Activated naive CD4-positive, alpha-beta T cell treated with anti-CD3 and anti-CD28 coated beads, Interleukin-2, amount 50 U/mL, for 24 hours (primary cell): ENCODE results near the gene MORC1.

Experiments used
- H3K27ac Mint-ChIP-seq: one replicate; pipeline ENCODE4 v1.8.0; 2021; ENCODE audit warnings: mild to moderate bottlenecking, mixed read lengths
- H3K27me3 Mint-ChIP-seq: one replicate; pipeline ENCODE4 v1.8.0; 2021; ENCODE audit warnings: mixed read lengths
- H3K36me3 Mint-ChIP-seq: one replicate; pipeline ENCODE4 v1.8.0; 2021; ENCODE audit warnings: mixed read lengths
- H3K4me1 Mint-ChIP-seq: one replicate; pipeline ENCODE4 v1.8.0; 2021; ENCODE audit warnings: mixed read lengths
- H3K4me3 Mint-ChIP-seq: one replicate; pipeline ENCODE4 v1.8.0; 2021; ENCODE audit warnings: mild to moderate bottlenecking, mixed read lengths
- H3K9me3 Mint-ChIP-seq: one replicate; pipeline ENCODE4 v1.8.0; 2021; ENCODE audit warnings: mixed read lengths

MORC1 gene

GRCh38 chr3:108947855-108948254 is 170.1 kb downstream of the MORC1 start:
- H3K36me3 Mint-ChIP-seq, result no peaks in the 10 kb centered on the region
- H3K27me3 Mint-ChIP-seq, result peaks cover 2% of the 10 kb centered on the region
- H3K4me1 Mint-ChIP-seq, result no peaks in the 10 kb centered on the region
- no peaks in the 10 kb centered on the region for H3K9me3 Mint-ChIP-seq
- H3K27ac Mint-ChIP-seq, result no peak overlapping the region
- H3K4me3 Mint-ChIP-seq, result no peak overlapping the region

GRCh38 chr3:108946292-108947285 is 171.3 kb downstream of the MORC1 start:
- Mint-ChIP-seq H3K4me3 (no peak overlapping the region), H3K27me3 (peaks cover 2% of the 10 kb centered on the region), H3K9me3 (no peaks in the 10 kb centered on the region), H3K27ac (no peak overlapping the region), H3K36me3 (no peaks in the 10 kb centered on the region), H3K4me1 (no peaks in the 10 kb centered on the region)

- no peak overlapping the region for H3K27ac Mint-ChIP-seq
- no peaks in the 10 kb centered on the region for H3K36me3 Mint-ChIP-seq
- H3K4me3 Mint-ChIP-seq, result no peak overlapping the region
- no peaks in the 10 kb centered on the region for H3K27me3 Mint-ChIP-seq
- H3K9me3 Mint-ChIP-seq, result no peaks in the 10 kb centered on the region
- H3K4me1 Mint-ChIP-seq, result no peaks in the 10 kb centered on the region
Observed at GRCh38 chr3:108940568-108941263, 177.2 kb downstream of the MORC1 start.

- H3K27ac Mint-ChIP-seq, result no peak overlapping the region
- H3K36me3 Mint-ChIP-seq, result no peaks in the 10 kb centered on the region
- no peaks in the 10 kb centered on the region for H3K27me3 Mint-ChIP-seq
- H3K9me3 Mint-ChIP-seq, result no peaks in the 10 kb centered on the region
- no peak overlapping the region for H3K4me3 Mint-ChIP-seq
- H3K4me1 Mint-ChIP-seq, result no peaks in the 10 kb centered on the region
Observed at GRCh38 chr3:108940166-108940565, 177.8 kb downstream of the MORC1 start.

GRCh38 chr3:108936924-108937689 is 180.8 kb downstream of the MORC1 start:
- Mint-ChIP-seq H3K4me1 (no peaks in the 10 kb centered on the region), H3K27ac (no peak overlapping the region), H3K36me3 (peaks cover 2% of the 10 kb centered on the region), H3K27me3 (peaks cover 2% of the 10 kb centered on the region), H3K4me3 (no peak overlapping the region), H3K9me3 (no peaks in the 10 kb centered on the region)

GRCh38 chr3:108931035-108931434 is 186.9 kb downstream of the MORC1 start:
- Mint-ChIP-seq H3K36me3 (peaks cover 4% of the 10 kb centered on the region), H3K27ac (no peak overlapping the region), H3K27me3 (peaks cover 6% of the 10 kb centered on the region), H3K4me1 (no peaks in the 10 kb centered on the region), H3K9me3 (peaks cover 9% of the 10 kb centered on the region), H3K4me3 (no peak overlapping the region)

GRCh38 chr3:108918866-108919265 is 199.1 kb downstream of the MORC1 start:
- Mint-ChIP-seq H3K4me3 (no peak overlapping the region), H3K9me3 (peaks cover 3% of the 10 kb centered on the region), H3K27me3 (peaks cover 2% of the 10 kb centered on the region), H3K27ac (no peak overlapping the region), H3K4me1 (peaks cover 15% of the 10 kb centered on the region), H3K36me3 (no peaks in the 10 kb centered on the region)

GRCh38 chr3:108914774-108915641 is 202.9 kb downstream of the MORC1 start:
- Mint-ChIP-seq H3K27ac (peak overlapping the region; percentile 82), H3K36me3 (no peaks in the 10 kb centered on the region), H3K9me3 (no peaks in the 10 kb centered on the region), H3K27me3 (no peaks in the 10 kb centered on the region), H3K4me3 (peak overlapping the region; percentile 40), H3K4me1 (peaks cover 20% of the 10 kb centered on the region)

- no peaks in the 10 kb centered on the region for H3K27me3 Mint-ChIP-seq
- no peaks in the 10 kb centered on the region for H3K9me3 Mint-ChIP-seq
- no peak overlapping the region for H3K27ac Mint-ChIP-seq
- H3K4me1 Mint-ChIP-seq, result peaks cover 18% of the 10 kb centered on the region
- no peak overlapping the region for H3K4me3 Mint-ChIP-seq
- H3K36me3 Mint-ChIP-seq, result no peaks in the 10 kb centered on the region
Observed at GRCh38 chr3:108909799-108910198, 208.1 kb downstream of the MORC1 start.
